ENCODE results near the gene DDX28. TPM values are rescaled to one million over a fixed set of nuclear protein-coding genes. Genes with fewer than 3 reads are reported as not detected.

DDX28 gene
- polyA plus RNA-seq, 3 donors, result 14.7 to 42.9 (median 27.7) TPM

GRCh38 chr16:68021490-68021889 is 1.5 kb downstream of the DDX28 start:
- peak overlapping the region in 1 of 3 experiments; percentile 96 for H3K4me3 ChIP-seq (replicated peaks in 1 of 3; ENCODE audit: low read depth in 2 of 3, low read length in 3 of 3)
- H3K9ac ChIP-seq (ENCODE audit: insufficient read depth, low read length, poor library complexity, severe bottlenecking), result no peak overlapping the region
- H3K79me2 ChIP-seq (ENCODE audit: insufficient read depth, low read length), result peaks cover 42% of the 10 kb centered on the region
- peak overlapping the region in 4 of 7 donors; percentile 32 to 96 (median 54) for H3K27ac Mint-ChIP-seq
- H3K9me3 ChIP-seq (replicated peaks in 1 of 2; ENCODE audit: control insufficient read depth in 1 of 2, insufficient read depth in 1 of 2, low read length in 2 of 2), result no peaks in the 10 kb centered on the region
- DNase-seq, result no peak
- H3K9me3 Mint-ChIP-seq, result no peaks in the 10 kb centered on the region
- H3K36me3 Mint-ChIP-seq, result peaks cover 16 to 26% of the 10 kb centered on the region in 2 donors
- peaks cover 25% of the 10 kb centered on the region for H3K4me1 Mint-ChIP-seq
- no peak overlapping the region for H2AFZ ChIP-seq (ENCODE audit: insufficient read depth, low read depth, low read length, poor library complexity, severe bottlenecking)
- intact Hi-C loops (cut with micrococcal nuclease), result no loop called here
- TF ChIP-seq CTCF (IDR thresholded peaks at IDR 0.05), result no peak
- H3K4me1 ChIP-seq (ENCODE audit: control insufficient read depth in 1 of 2, insufficient read depth in 2 of 2, low read length in 2 of 2), result peaks cover 25 to 30% of the 10 kb centered on the region in 2 donors
- H3K27me3 Mint-ChIP-seq (ENCODE audit: low read depth in 3 of 3), result peaks cover 0 to 2% (median 0%) of the 10 kb centered on the region in 3 donors
- 92% methylated on average over 8 of the region's 10 CpGs for WGBS (ENCODE audit: insufficient coverage)
- peak overlapping the region in 1 of 2 donors; percentile 95 for H3K27ac ChIP-seq (ENCODE audit: low read depth in 1 of 2, low read length in 2 of 2)
- H3K4me3 Mint-ChIP-seq, result peak overlapping the region in 1 of 2 donors; percentile 39
- no peaks in the 10 kb centered on the region for H4K20me1 ChIP-seq (ENCODE audit: insufficient read depth, low read length)
- no peaks in the 10 kb centered on the region for H3K27me3 ChIP-seq (ENCODE audit: control insufficient read depth in 2 of 2, insufficient read depth in 2 of 2, low read length in 2 of 2)
- peak overlapping the region; percentile 98 for H3K4me2 ChIP-seq (replicated peaks; ENCODE audit: extremely low read depth, low read length, poor library complexity, severe bottlenecking)
- peaks cover 7 to 23% of the 10 kb centered on the region in 2 donors for H3K36me3 ChIP-seq (replicated peaks in 1 of 2; ENCODE audit: control insufficient read depth in 1 of 2, insufficient read depth in 2 of 2, low read length in 2 of 2)

GRCh38 chr16:68019167-68019680 is 3.8 kb downstream of the DDX28 start:
- Histone ChIP-seq H3K27me3 (ENCODE audit: control insufficient read depth in 2 of 2, insufficient read depth in 2 of 2, low read length in 2 of 2) (no peaks in the 10 kb centered on the region), H3K36me3 (replicated peaks in 1 of 2; ENCODE audit: control insufficient read depth in 1 of 2, insufficient read depth in 2 of 2, low read length in 2 of 2) (peaks cover 4 to 12% of the 10 kb centered on the region in 2 donors), H3K79me2 (ENCODE audit: insufficient read depth, low read length) (peaks cover 32% of the 10 kb centered on the region), H3K4me2 (replicated peaks; ENCODE audit: extremely low read depth, low read length, poor library complexity, severe bottlenecking) (no peak overlapping the region), H3K4me3 (replicated peaks in 1 of 3; ENCODE audit: low read depth in 2 of 3, low read length in 3 of 3) (no peak overlapping the region), H3K27ac (ENCODE audit: low read depth in 1 of 2, low read length in 2 of 2) (no peak overlapping the region), H3K4me1 (ENCODE audit: control insufficient read depth in 1 of 2, insufficient read depth in 2 of 2, low read length in 2 of 2) (peaks cover 24 to 27% of the 10 kb centered on the region in 2 donors), H2AFZ (ENCODE audit: insufficient read depth, low read depth, low read length, poor library complexity, severe bottlenecking) (no peak overlapping the region), H3K9me3 (replicated peaks in 1 of 2; ENCODE audit: control insufficient read depth in 1 of 2, insufficient read depth in 1 of 2, low read length in 2 of 2) (no peaks in the 10 kb centered on the region), H4K20me1 (ENCODE audit: insufficient read depth, low read length) (no peaks in the 10 kb centered on the region), H3K9ac (ENCODE audit: insufficient read depth, low read length, poor library complexity, severe bottlenecking) (no peak overlapping the region)
- WGBS (ENCODE audit: insufficient coverage), result 100% methylated on average over 3 of the region's 8 CpGs
- no peak for DNase-seq
- H3K4me3 Mint-ChIP-seq, result no peak overlapping the region
- intact Hi-C loops (cut with micrococcal nuclease), result no loop called here
- H3K27ac Mint-ChIP-seq, result peak overlapping the region in 3 of 7 donors; percentile 5 to 65 (median 40)
- H3K27me3 Mint-ChIP-seq (ENCODE audit: low read depth in 3 of 3), result peaks cover 0 to 4% (median 0%) of the 10 kb centered on the region in 3 donors
- peaks cover 25% of the 10 kb centered on the region for H3K4me1 Mint-ChIP-seq
- peaks cover 9 to 15% of the 10 kb centered on the region in 2 donors for H3K36me3 Mint-ChIP-seq
- no peaks in the 10 kb centered on the region for H3K9me3 Mint-ChIP-seq
- no peak for TF ChIP-seq CTCF (IDR thresholded peaks at IDR 0.05)

Measured in CD14-positive monocyte (primary cell).